MCF 10A (cell line): ENCODE measurements around the gene SCARB1. TPM values are rescaled to one million over a fixed set of nuclear protein-coding genes. Genes with fewer than 3 reads are reported as not detected.
A peak's percentile ranks its signal among the peaks of the same experiment; 100 is the strongest.

Source experiments
- BruUV-seq: library from RNA; stranded (reverse); fragments of 400-500 nt; replicated peaks from 2 replicates; lab custom pipeline; 2021; lab: Mats Ljungman, UMichigan
- CTCF ChIA-PET: fragments of 300-600 bp; sonication (Branson Sonifier 250); formaldehyde crosslinking; extraction: SDS; loops from one replicate; lab custom pipeline; 2021; ENCODE audit warnings: antibody characterized with exemption, inconsistent platforms; lab: Yijun Ruan, JAX
- POLR2A ChIA-PET: fragments of 300-600, 350-650 bp; sonication (Branson Sonifier 250); formaldehyde crosslinking; extraction: SDS; loops from one replicate; lab custom pipeline; 2020; ENCODE audit warnings: antibody characterized with exemption, inconsistent platforms; lab: Yijun Ruan, JAX
- DNase-seq: peaks from one replicate; pipeline ENCODE4 v3.0.0-alpha.2; 2018; ENCODE audit not compliant: unreplicated experiment
- H3K27ac Mint-ChIP-seq: one replicate; pipeline ENCODE4 v1.8.0; 2022; ENCODE audit warnings: mild to moderate bottlenecking, low read depth, mixed read lengths; ENCODE audit not compliant: unreplicated experiment
- H3K27me3 Mint-ChIP-seq: one replicate; pipeline ENCODE4 v1.8.0; 2022; ENCODE audit warnings: mixed read lengths; ENCODE audit not compliant: insufficient read depth, unreplicated experiment
- H3K36me3 Mint-ChIP-seq: one replicate; pipeline ENCODE4 v1.8.0; 2022; ENCODE audit warnings: mild to moderate bottlenecking, moderate library complexity, mixed read lengths; ENCODE audit not compliant: insufficient read depth, unreplicated experiment
- H3K4me1 Mint-ChIP-seq: one replicate; pipeline ENCODE4 v1.8.0; 2022; ENCODE audit warnings: mixed read lengths; ENCODE audit not compliant: insufficient read depth, unreplicated experiment
- H3K4me3 Mint-ChIP-seq: one replicate; pipeline ENCODE4 v1.8.0; 2022; ENCODE audit warnings: mild to moderate bottlenecking, moderate library complexity, mixed read lengths; ENCODE audit not compliant: unreplicated experiment
- H3K9me3 Mint-ChIP-seq: one replicate; pipeline ENCODE4 v1.8.0; 2022; ENCODE audit warnings: mixed read lengths; ENCODE audit not compliant: unreplicated experiment
- intact Hi-C: fragments of 100-400 bp; cut with micrococcal nuclease; formaldehyde crosslinking; loops from 2 replicates; pipeline ENCODE4 v1.14.1; 2022
- total RNA-seq: library from RNA; stranded (reverse); gene quantifications from 2 replicates; pipeline ENCODE4 v1.2.3, GENCODE V29; 2022
- TF ChIP-seq, protein P1 (sequence below): fragments of 200-600 bp; IDR thresholded peaks from one replicate; pipeline ENCODE4 v1.8.0; 2022; ENCODE audit warnings: antibody characterized with exemption, mild to moderate bottlenecking; ENCODE audit not compliant: unreplicated experiment

The SCARB1 gene
- total RNA-seq, 1 experiment from 2014 or later = 71.0 TPM

DNA sequence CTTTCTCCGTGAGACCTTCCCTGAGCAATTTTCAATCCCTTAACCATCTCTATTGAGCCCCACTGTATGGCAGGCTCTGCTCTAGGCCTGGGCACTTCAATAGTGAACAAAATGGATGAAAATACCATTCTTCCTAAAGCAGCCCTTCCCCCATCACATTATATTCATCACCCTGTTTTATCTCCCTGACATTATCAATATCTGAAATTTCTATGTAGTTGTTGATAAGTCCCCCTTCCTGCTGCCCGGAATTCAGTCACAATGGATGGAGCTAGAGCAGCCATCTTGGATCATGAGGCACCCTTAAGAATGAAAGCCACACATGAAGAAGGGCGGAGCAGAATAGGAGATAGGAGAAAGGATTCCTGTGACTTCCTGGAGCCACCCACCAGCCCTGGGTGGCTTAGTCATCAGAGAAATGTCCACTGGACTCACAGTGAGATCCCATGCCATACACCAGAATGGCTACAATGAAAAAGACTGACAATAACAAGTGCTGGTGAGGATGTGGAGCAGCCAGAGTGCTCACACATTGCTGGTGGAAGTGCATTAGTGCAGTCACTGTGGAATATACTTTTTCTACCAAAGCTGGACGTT, 33.9 kb downstream of the SCARB1 start:
- TF ChIP-seq, protein P1, sequence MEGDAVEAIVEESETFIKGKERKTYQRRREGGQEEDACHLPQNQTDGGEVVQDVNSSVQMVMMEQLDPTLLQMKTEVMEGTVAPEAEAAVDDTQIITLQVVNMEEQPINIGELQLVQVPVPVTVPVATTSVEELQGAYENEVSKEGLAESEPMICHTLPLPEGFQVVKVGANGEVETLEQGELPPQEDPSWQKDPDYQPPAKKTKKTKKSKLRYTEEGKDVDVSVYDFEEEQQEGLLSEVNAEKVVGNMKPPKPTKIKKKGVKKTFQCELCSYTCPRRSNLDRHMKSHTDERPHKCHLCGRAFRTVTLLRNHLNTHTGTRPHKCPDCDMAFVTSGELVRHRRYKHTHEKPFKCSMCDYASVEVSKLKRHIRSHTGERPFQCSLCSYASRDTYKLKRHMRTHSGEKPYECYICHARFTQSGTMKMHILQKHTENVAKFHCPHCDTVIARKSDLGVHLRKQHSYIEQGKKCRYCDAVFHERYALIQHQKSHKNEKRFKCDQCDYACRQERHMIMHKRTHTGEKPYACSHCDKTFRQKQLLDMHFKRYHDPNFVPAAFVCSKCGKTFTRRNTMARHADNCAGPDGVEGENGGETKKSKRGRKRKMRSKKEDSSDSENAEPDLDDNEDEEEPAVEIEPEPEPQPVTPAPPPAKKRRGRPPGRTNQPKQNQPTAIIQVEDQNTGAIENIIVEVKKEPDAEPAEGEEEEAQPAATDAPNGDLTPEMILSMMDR = no peak
- H3K36me3 Mint-ChIP-seq = peaks cover 26% of the 10 kb centered on the region
- no TSS peak for BruUV-seq
- H3K4me1 Mint-ChIP-seq = peaks cover 37% of the 10 kb centered on the region
- peak overlapping the region; percentile 96 for H3K27ac Mint-ChIP-seq
- H3K27me3 Mint-ChIP-seq = no peaks in the 10 kb centered on the region
- DNase-seq = no peak
- ChIA-PET POLR2A (interaction anchor here (0.5 to 5.0 kb wide), 10 partner anchors 8 to 306 kb away, joined by 3 to 42 read pairs (median 12); partner anchors contain the start of gene UBC), CTCF (interaction anchor here (0.8 to 4.2 kb wide), 2 partner anchors 33 to 77 kb away, joined by 3 to 24 read pairs; no protein-coding TSS in a partner anchor)
- peak overlapping the region; percentile 58 for H3K4me3 Mint-ChIP-seq
- no peaks in the 10 kb centered on the region for H3K9me3 Mint-ChIP-seq
- intact Hi-C loops = loop anchor here (1.0 to 2.0 kb wide), 2 partner anchors 8 to 75 kb away; no protein-coding TSS in a partner anchor

DNA sequence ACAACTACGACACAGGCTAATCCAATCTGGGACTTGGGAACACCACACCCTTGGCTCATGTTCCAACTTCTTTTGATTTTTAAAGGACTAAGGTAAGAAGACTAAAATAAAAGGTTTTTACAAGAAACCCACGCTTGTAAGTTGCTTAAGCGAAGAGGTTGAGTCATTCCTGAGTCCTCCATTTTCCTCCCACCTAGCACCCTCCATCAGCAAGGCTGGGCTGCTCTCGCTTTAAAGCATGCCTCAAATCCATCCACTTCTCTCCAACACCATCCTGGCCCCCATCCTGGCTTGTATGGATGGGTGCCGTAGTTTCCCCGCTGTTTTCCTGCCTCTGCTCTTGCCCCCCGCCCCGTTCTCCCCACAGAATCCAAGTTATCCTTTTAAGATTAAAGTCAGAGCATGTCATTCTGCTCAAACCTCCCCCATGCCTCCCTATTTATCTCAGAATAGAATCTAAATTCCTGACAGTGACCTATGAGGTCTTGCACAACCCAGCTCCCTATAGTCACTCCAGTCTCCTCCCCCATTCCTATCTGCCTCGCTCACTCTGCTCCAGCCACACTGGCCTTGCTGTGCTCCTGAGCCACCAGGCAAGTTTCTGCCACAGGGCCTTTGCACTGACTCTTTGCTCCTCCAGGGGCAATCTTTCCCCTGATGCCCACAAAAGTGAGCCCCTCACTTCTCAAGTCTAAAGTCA, 34.5 kb downstream of the SCARB1 start:
- BruUV-seq = TSS peak; percentile 55
- no peaks in the 10 kb centered on the region for H3K27me3 Mint-ChIP-seq
- ChIA-PET POLR2A (interaction anchor here (0.5 to 5.0 kb wide), 20 partner anchors 9 to 310 kb away, joined by 3 to 42 read pairs (median 5); partner anchors contain the start of gene UBC), CTCF (interaction anchor here (0.8 to 4.2 kb wide), 4 partner anchors 9 to 77 kb away, joined by 3 to 24 read pairs (median 4); no protein-coding TSS in a partner anchor)
- intact Hi-C loops = loop anchor here (1.0 to 2.0 kb wide), 2 partner anchors 9 to 76 kb away; no protein-coding TSS in a partner anchor
- H3K36me3 Mint-ChIP-seq = peaks cover 26% of the 10 kb centered on the region
- peaks cover 43% of the 10 kb centered on the region for H3K4me1 Mint-ChIP-seq
- H3K9me3 Mint-ChIP-seq = no peaks in the 10 kb centered on the region
- TF ChIP-seq, protein P1 = no peak
- peak overlapping the region; percentile 58 for H3K4me3 Mint-ChIP-seq
- peak overlapping the region; percentile 96 for H3K27ac Mint-ChIP-seq
- DNase-seq = peak; percentile 91

DNA sequence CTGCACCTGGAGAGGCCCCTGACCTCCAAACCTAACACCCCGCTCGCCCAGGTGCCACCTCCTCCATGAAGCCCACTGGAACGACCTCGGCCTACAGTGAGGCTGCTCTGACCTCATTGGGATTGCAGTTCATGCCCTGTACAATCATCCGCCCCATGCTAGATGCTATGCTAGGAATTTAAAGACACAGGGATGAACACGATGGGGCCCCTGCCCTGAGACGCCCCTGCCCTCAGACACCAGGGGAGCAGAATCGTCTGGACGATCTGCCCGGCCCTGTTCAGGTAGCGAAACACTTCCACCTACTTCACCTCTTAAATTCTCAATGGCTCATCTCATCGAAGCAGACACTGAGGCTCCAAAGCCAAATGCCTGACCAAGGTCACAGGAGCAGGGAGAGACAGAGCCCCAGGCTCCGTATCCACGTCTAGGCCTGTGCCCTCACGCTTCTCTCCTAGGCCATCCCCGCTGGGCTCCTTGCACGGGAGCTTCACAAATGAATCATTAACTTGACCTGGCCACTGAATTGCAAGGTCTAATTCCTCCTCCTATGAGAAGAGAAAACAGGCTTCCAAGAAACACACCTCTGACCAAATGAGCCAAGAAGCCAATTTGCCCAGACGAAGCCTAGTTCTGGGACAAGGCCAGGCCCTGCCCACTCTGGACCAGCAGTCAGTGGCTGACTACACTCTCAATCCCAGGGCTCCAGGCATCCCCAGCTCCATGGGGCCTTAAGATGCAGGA, 35.2 kb downstream of the SCARB1 start:
- Mint-ChIP-seq H3K36me3 (peaks cover 31% of the 10 kb centered on the region), H3K4me3 (peak overlapping the region; percentile 58), H3K4me1 (peaks cover 40% of the 10 kb centered on the region), H3K27ac (peak overlapping the region; percentile 96), H3K27me3 (no peaks in the 10 kb centered on the region), H3K9me3 (no peaks in the 10 kb centered on the region)
- TF ChIP-seq, protein P1 = no peak
- intact Hi-C loops = loop anchor here (1.0 to 2.0 kb wide), 3 partner anchors 10 to 76 kb away; partner anchors contain the start of gene SCARB1
- ChIA-PET CTCF (interaction anchor here (0.7 to 4.2 kb wide), 6 partner anchors 10 to 185 kb away, joined by 3 to 24 read pairs (median 4); no protein-coding TSS in a partner anchor), POLR2A (interaction anchor here (0.6 to 5.0 kb wide), 22 partner anchors 9 to 310 kb away, joined by 3 to 42 read pairs (median 5); partner anchors contain the start of gene UBC)
- peak; percentile 97 for DNase-seq
- BruUV-seq = TSS peak; percentile 65
